OCI-M1 (cell line): ENCODE data around the gene KRABD2.
"Not testable (repeated sequence)": the region's sequence is repeated elsewhere in the genome, so short reads cannot be mapped to it uniquely, and the experiment has no call there.

Experiments
- DNase-seq: peaks from one replicate; lab custom pipeline; 2025; lab: John Stamatoyannopoulos, UW

KRABD2 gene

GRCh38 chr17:8392674-8393469 lies 16.4 kb upstream of the KRABD2 start:
- no peak for DNase-seq

GRCh38 chr17:8392274-8392673 lies 15.8 kb upstream of the KRABD2 start:
- no peak for DNase-seq

DNA sequence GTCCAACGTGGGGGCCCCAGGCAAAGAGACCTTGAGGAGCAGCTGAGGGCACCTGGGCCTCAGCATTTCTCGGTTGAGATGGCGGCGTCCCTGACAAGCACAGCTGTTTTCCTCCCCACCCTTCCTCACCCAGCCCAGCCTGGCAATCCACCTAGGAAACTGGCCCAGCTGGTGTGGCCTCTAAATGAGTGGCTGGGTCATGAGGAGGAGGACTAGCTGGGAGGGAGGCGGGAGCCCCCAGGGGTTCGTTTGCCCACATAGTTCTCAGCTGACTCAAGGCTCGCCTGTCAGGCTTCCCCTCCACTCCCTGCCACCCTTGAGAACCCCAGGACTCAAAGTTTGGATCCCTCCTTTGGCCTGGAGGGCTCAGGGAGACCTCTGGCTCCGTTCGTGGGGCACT lies 15.2 kb upstream of the KRABD2 start:
- DNase-seq, result no peak

DNA sequence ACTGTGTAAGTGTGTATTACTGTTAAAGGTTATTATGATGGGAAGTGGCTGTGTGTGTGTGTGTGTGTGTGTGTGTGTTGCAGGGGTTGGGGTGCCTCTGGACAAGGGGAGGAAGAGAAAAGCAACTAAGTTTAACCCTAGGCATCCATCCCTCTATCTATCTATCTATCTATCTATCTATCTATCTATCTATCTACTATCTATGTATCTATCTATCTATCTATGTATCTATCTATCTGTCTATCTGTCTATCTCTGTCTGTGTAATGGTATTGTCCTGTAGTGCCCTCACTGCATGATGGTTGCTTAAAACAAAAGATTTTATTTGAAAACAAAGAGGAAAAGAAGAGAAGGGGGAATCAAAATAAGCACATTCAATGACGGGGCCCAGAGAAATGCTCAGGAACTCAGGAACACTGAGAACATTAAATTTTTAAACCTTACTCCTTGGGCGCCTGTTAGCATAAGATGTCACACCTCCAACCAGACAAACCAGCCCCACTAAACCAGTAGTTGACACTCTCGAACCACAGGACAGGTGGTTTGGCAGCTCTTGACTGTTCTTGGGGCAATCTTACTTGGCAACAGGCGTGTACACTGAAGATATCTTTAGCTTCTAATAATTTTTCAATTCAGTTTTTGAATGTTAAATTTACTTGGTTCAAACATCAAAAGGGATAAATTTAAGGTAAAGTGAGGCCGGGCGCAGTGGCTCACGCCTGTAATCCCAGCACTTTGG lies 11.6 kb upstream of the KRABD2 start:
- no peak for DNase-seq

GRCh38 chr17:8386841-8387240 lies 10.3 kb upstream of the KRABD2 start:
- DNase-seq, result peak; percentile 42

DNA sequence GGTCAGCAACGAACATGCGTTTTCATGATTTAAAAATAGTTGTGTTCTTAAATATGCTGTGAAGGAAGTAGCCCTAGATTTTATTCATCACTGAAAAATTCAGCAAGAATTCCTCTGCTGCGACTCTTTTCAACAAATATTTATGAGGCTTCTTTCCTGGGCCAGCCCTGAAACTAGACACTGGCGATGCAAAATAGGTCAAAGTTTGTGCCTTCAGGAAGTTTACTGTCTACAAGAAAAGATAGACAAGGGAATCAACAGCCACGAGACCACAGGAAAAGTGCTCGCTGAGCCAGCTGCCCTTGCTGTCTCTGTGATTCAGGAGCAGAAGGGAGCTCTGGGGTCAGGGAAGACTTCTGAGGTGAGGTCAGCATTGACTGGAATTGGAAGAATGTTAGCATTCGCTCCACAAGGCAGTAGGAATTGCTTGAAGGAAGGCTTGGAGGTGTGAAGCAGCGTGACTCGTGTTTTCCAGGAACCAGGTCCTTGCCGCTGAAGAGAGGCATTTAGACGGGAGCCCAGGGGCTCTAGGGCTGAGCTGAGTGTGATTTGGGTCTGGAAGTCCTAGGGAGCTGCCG lies 8.4 kb upstream of the KRABD2 start:
- no peak for DNase-seq

DNA sequence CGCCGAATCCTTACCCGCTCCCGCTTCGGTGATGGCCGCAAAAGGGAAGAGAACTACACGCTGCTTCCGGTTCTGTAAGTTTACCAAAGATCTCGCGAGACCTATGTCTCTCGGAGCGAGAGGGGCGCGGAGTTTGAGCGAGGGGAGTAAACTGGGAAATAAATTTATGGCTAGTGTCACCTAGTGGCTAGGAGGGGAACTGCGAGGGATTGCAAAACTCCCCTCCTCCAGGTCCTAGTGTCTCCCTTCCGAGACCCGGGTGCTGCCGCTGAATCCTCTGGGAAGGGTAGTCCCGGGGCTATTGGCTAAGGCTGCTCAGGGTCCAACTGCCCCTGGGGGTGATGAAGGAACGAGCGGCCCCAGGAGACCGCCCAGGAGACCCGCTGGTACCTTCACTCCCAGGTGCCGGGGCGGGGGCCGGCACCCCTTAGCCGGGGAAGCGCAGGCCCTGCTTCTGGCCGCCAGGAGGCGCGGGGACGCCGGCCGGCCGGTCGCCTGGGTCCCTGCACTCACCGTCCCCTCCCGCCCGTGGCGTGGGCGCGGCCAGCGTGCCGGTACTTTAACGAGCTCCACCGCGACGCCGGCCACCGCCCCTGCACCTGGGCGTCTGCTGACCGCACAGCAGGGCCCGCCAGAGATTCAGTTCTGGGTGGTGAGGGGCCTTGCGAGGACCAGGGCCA lies 6.8 kb upstream of the KRABD2 start, which contains the start of gene RPL26:
Gene RPL26 (minus strand): TSS at position 51 of the 680 bp plus-strand sequence. CDS start 883 bp downstream, outside the sequence.
- DNase-seq, result peak; percentile 100

- DNase-seq, result no peak
These were observed 6.3 kb upstream of the KRABD2 start for GRCh38 chr17:8382880-8383142.

GRCh38 chr17:8382052-8382879 lies 5.8 kb upstream of the KRABD2 start:
- no peak for DNase-seq

- DNase-seq, result no peak
These were observed 3.5 kb upstream of the KRABD2 start for GRCh38 chr17:8380049-8380448.

DNA sequence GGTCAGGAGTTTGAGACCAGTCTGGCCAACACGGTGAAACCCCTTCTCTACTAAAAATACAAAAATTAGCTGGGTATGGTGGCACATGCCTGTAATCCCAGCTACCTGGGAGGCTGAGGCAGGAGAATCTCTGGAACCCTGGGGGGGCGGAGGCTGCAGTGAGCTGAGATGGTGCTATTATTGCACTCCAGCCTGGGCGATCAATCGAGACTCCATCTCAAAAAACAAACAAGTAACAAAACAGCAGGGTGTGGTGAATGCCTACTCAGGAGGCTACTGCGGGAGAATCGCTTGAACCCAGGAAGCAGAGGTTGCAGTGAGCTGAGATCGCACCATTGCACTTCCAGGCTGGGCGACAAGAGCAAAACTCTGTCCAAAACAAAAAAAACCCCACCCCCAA lies 1.6 kb upstream of the KRABD2 start:
- DNase-seq, result not testable (repeated sequence)

- DNase-seq, result no peak
These were observed 918 bp upstream of the KRABD2 start for GRCh38 chr17:8377422-8377821.

DNA sequence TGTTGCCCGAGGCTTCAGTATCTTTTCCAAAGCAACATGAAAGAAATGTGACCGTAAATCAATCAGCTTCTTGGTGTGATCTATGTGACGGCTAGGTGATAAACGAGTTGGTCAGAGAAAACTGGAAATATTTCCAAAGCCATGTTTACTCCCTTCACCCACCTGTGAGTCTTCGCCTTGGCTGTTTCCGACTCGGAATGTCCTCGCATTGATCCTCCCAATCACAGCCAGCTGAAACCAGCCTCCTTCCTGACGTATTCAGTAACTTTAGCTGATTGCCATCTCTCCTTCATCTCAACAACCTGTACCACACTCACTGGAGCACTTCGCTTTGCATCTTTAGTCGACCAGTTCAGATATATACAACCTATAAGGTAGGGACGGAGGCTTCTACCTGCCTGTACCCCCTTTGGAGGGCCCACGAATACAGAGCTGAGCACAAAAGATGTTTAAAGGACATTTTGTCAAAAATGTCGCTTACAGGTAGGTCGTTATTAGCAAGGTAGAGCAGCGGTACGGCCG lies 705 bp downstream of the KRABD2 start:
- DNase-seq, result no peak

DNA sequence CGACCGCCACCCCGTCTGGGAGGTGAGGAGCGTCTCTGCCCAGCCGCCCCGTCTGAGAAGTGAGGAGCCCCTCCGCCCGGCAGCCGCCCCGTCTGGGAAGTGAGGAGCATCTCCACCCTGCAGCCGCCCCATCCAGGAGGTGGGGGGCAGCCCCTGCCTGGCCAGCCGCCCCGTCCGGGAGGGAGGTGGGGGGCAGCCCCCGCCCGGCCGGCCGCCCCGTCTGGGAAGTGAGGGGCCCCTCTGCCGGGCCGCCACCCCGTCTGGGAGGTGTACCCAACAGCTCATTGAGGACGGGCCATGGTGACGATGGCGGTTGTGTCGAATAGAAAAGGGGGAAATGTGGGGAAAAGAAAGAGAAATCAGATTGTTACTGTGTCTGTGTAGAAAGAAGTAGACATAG lies 2.6 kb downstream of the KRABD2 start:
- DNase-seq, result not testable (repeated sequence)

GRCh38 chr17:8372422-8372821 lies 4.1 kb downstream of the KRABD2 start:
- DNase-seq, result no peak

GRCh38 chr17:8371786-8372185 lies 4.7 kb downstream of the KRABD2 start:
- DNase-seq, result no peak

GRCh38 chr17:8369944-8370343 lies 6.6 kb downstream of the KRABD2 start:
- peak; percentile 73 for DNase-seq

- no peak for DNase-seq
These were observed 8.3 kb downstream of the KRABD2 start for GRCh38 chr17:8368193-8368592.

DNA sequence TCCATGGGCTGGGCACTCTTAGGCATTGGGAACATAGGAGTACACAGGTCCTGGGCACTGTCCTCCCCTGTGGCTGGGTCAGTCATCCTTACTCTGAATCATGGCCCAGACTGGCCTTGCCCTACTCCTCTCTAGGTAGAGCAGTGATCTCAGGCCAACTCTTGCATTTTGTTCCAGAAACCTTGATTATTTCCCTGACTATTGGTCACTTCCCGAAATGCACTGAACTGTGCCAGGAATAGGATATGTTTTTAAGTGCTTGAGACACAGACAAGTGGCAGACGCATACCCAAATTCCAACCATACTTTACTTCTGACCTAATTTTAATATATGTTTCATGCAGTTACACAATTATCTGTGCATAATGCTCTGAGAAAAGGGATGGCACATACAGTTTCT lies 10.3 kb downstream of the KRABD2 start:
- DNase-seq, result no peak

DNA sequence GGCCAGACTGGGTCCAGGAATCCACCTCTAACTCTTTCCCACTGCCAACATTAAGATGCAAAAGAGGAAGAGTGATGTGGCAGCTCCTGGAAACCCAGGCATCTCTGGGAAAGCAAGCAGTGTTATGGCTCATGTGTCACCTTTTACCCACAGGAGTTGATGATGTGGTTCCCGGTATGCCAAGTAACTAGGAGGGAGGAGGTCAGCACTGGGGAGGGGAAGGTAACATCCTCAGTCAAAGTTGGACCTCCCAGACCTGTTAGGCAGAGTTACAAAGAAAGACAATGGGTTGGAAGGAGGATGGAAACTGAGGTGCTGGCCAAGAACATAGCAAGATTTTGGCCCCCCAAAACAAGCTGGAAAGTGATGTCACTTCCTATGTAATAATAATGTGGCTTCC lies 11.4 kb downstream of the KRABD2 start:
- DNase-seq, result no peak

DNA sequence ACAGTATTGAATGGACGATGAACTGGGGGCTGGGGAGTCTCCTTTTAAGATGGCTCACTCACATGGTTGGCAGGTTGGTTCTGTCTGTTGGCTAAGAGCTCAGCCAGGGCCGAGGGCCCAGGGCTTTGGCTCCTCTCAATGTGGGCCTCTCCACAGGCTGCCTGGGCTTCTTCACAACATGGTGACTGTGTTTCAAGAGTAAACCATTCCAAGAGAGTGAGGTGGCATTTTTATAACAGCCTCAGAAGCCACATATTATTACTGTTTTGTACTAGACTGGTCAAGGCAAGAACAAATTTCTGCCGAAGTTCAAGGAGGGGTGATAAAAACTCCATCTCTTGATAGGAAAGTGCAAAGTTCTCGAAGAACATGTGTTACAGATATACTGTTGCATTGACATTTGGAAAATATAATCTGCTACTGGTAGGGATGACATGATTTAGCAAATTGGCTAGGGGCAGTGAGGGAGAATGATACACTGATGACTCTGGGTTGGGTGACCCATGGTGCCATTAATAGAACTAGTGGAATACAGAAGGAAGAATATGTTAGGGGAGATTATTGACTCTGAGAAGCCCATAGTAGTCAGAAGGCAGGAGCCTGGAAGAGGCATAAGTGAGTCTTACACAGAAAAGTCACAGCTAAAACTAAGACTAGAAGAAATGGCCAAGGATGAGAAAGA lies 13.7 kb downstream of the KRABD2 start:
- no peak for DNase-seq
